Daoy (cell line): Measurements from ENCODE around the gene POGLUT3. TPM values are rescaled to one million over a fixed set of nuclear protein-coding genes. Genes with fewer than 3 reads are reported as not detected.

Experiments
- total RNA-seq: library from RNA; depleted of rRNA; stranded (reverse); fragments of >200 nt; shearing (Covaris generic); gene quantifications from 2 replicates; pipeline ENCODE4 v1.2.3, GENCODE V29; 2014; rRNA removed

POGLUT3 gene
- total RNA-seq, 1 experiment from 2014 or later = 16.6 TPM

Other genes with a start within 250 kb of the POGLUT3 start
- gene C11orf65, start 30.9 kb downstream of the POGLUT3 start, total RNA-seq = 0.29 and 9.4 TPM in 2 replicates
- gene EXPH5, start 95.4 kb upstream of the POGLUT3 start, total RNA-seq = 1.5 and 1.8 TPM in 2 replicates
- gene DDX10, start 166.7 kb upstream of the POGLUT3 start, total RNA-seq = 34.7 and 35.8 TPM in 2 replicates